Lower leg skin (tissue), 4 donors: Measurements from ENCODE around the gene DLK2. TPM values are rescaled to one million over a fixed set of nuclear protein-coding genes. Genes with fewer than 3 reads are reported as not detected.
A peak's percentile ranks its signal among the peaks of the same experiment; 100 is the strongest.
"Not testable (repeated sequence)": the region's sequence is repeated elsewhere in the genome, so short reads cannot be mapped to it uniquely, and the experiment has no call there.

Experiments used
- DNase-seq, 2 donors: peaks; one replicate each; pipeline ENCODE4 v3.0.0-alpha.2; 2019; ENCODE audit warnings: low spot score in 2 of 2
- H3K4me3 ChIP-seq: fragments of 200-600 bp; sonication (generic); 2 replicates; pipeline ENCODE4 v1.5.1; 2017; ENCODE audit warnings: mild to moderate bottlenecking, low read depth; ENCODE audit not compliant: poor library complexity, severe bottlenecking
- CTCF ChIP-seq, 3 donors: fragments of 450-650 bp; IDR thresholded peaks; one replicate each; pipeline ENCODE4 v1.5.1; 2016; ENCODE audit warnings: antibody characterized with exemption in 3 of 3, mild to moderate bottlenecking in 3 of 3, moderate library complexity in 2 of 3
- POLR2A ChIP-seq, 2 donors: fragments of 450-650 bp; IDR thresholded peaks; one replicate each; pipeline ENCODE4 v1.6.1; 2016 to 2017; ENCODE audit warnings: antibody characterized with exemption in 2 of 2, mild to moderate bottlenecking in 1 of 2, moderate library complexity in 1 of 2
- WGBS, 2 donors: methylation state at CpG; one replicate each; pipeline ENCODE4 v1.1.5; 2018; 5-methylcytosine and 5-hydroxymethylcytosine counted together
- intact Hi-C: fragments of 100-400 bp; cut with DNase I; formaldehyde crosslinking; loops from one replicate; pipeline ENCODE4 v1.15.0; 2023; ENCODE audit warnings: low total_unique reads
- total RNA-seq, 4 donors: library from RNA; depleted of rRNA; stranded (reverse); fragments of >200 nt; gene quantifications; one replicate each; pipeline ENCODE4 v1.1.0, GENCODE V29; 2016

DLK2 gene
- total RNA-seq, 4 donors from 2014 or later: 29.3 to 55.0 (median 39.4) TPM

- H3K4me3 ChIP-seq: peak overlapping the region; percentile 82
- no peak for TF ChIP-seq POLR2A (IDR thresholded peaks at IDR 0.05)
- no peak for TF ChIP-seq CTCF (IDR thresholded peaks at IDR 0.05)
- WGBS, 2 donors: 13 to 21% methylated on average over 9 to 12 of the region's 12 CpGs
- no peak for DNase-seq
- intact Hi-C loops: no loop called here
Observed at GRCh38 chr6:43428112-43428570, 27.2 kb downstream of the DLK2 start.

- H3K4me3 ChIP-seq: peak within 1 kb of the TSS; percentile 82
- intact Hi-C loops: no loop called here
- 0 to 1% methylated on average over 39 to 43 of the region's 49 CpGs for WGBS, 2 donors
- DNase-seq: peak; percentile 91 to 98
- TF ChIP-seq POLR2A (IDR thresholded peaks at IDR 0.05): no peak
- TF ChIP-seq CTCF (IDR thresholded peaks at IDR 0.05): no peak
Observed at GRCh38 chr6:43427406-43428111, 27.8 kb downstream of the DLK2 start, which contains the start of gene ABCC10. Gene ABCC10 (plus strand): TSS chr6:43427541. CDS start chr6:43427979, 438 bp downstream.

GRCh38 chr6:43426928-43427405 is 28.4 kb downstream of the DLK2 start:
- WGBS, 2 donors: 37 to 38% methylated on average over 23 of the region's 23 CpGs
- DNase-seq: no peak
- TF ChIP-seq POLR2A (IDR thresholded peaks at IDR 0.05): no peak
- TF ChIP-seq CTCF (IDR thresholded peaks at IDR 0.05): no peak
- peak overlapping the region; percentile 15 for H3K4me3 ChIP-seq
- intact Hi-C loops: no loop called here

- DNase-seq: peak in 1 of 2 donors; percentile 74
- 91 to 95% methylated on average over 23 to 31 of the region's 33 CpGs for WGBS, 2 donors
- intact Hi-C loops, H3K4me3 ChIP-seq: not testable (repeated sequence)
Observed at GRCh38 chr6:43425083-43425482, 30.3 kb downstream of the DLK2 start.

GRCh38 chr6:43421831-43422230 is 33.5 kb downstream of the DLK2 start:
- intact Hi-C loops: no loop called here
- no peak overlapping the region for H3K4me3 ChIP-seq
- no peak for DNase-seq
- TF ChIP-seq POLR2A (IDR thresholded peaks at IDR 0.05): no peak
- no peak for TF ChIP-seq CTCF (IDR thresholded peaks at IDR 0.05)
- WGBS, 2 donors: 74 to 77% methylated on average over 3 of the region's 3 CpGs

GRCh38 chr6:43420012-43420709 is 35.2 kb downstream of the DLK2 start:
- no peak overlapping the region for H3K4me3 ChIP-seq
- WGBS, 2 donors: 60 to 62% methylated on average over 5 of the region's 5 CpGs
- intact Hi-C loops: no loop called here
- no peak for DNase-seq
- TF ChIP-seq CTCF (IDR thresholded peaks at IDR 0.05) (no peak), POLR2A (IDR thresholded peaks at IDR 0.05) (no peak)
